GM18907 (cell line): ENCODE data around the gene MS4A1.
"Not testable (repeated sequence)": the region's sequence is repeated elsewhere in the genome, so short reads cannot be mapped to it uniquely, and the experiment has no call there.

ENCODE experiments used
- ATAC-seq: cut with Tn5 transposase; IDR thresholded peaks from one replicate; pipeline ENCODE4 v1.9.1; 2021; ENCODE audit warnings: mild to moderate bottlenecking, moderate library complexity; ENCODE audit not compliant: unreplicated experiment

The MS4A1 gene

DNA sequence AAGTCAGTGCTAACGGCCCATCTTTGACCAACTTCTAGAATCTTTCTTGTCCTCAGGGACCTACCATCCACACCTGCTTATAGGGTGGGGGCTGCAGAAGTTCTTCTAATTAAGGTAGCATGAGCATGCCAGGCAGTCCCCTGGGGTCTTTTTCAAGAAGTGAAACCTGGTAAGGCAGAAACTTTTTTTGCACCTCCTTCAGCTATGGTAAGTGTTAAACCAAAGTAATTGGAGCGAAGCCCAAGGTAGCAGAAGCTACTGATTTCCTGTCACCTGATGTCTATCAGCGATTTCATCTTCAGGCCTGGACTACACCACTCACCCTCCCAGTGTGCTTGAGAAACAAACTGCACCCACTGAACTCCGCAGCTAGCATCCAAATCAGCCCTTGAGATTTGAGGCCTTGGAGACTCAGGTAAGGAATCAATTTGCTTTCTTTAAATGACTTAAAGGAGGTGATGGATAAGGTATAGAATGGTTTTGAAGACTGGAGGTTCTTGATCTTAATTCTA lies at the start of gene MS4A1:
Gene MS4A1 (plus strand): TSS at position 317 of the 512 bp plus-strand sequence. CDS start 6,528 bp downstream, outside the sequence.
- peak; percentile 93 for ATAC-seq

DNA sequence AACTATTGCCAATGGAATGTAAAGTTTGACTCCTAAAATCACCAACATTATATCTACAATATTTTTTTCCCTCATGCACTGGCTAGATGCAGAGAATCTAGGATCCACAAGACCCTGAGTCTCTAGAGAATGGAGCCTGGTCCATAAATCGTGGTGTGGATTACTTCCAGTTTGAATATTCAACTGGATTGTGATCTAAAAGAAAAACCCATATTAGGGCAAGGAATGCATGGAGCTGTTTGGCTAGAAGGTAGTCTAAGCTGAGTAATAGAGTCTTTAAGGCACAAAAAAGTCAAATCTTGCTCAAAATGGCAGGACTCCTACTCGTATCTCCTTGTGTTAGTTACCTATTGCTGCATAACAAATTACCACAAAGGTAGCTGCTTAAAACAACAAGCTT lies 35.6 kb upstream of the MS4A1 start:
- no peak for ATAC-seq

- no peak for ATAC-seq
Measured at GRCh38 chr11:60422609-60423008, 33.0 kb upstream of the MS4A1 start.

DNA sequence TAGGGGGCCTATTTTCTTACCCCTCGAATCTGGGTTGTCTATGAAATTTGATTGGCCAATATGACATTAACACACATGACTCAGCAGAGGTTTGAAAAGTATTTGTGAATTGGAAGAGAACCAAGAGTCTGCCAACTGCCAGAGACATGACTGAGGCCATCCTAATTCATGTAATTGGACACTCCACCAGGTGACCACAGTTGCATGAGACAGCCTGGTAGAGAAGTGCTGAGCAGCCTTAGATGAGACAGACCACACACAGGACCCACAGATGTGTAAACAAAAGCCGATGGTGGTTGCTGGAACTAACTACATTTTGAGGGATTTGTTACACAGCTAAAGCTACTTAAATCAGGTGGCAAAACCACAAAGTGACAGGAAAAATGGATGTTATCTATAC lies 27.1 kb upstream of the MS4A1 start:
- no peak for ATAC-seq

GRCh38 chr11:60429272-60429671 lies 26.4 kb upstream of the MS4A1 start, which contains the start of gene MS4A5:
Gene MS4A5, plus strand, starts transcription at chr11:60429572. Its CDS starts 103 bp downstream, at chr11:60429675.
- no peak for ATAC-seq

- ATAC-seq, result no peak
Measured at GRCh38 chr11:60431251-60431650, 24.4 kb upstream of the MS4A1 start.

DNA sequence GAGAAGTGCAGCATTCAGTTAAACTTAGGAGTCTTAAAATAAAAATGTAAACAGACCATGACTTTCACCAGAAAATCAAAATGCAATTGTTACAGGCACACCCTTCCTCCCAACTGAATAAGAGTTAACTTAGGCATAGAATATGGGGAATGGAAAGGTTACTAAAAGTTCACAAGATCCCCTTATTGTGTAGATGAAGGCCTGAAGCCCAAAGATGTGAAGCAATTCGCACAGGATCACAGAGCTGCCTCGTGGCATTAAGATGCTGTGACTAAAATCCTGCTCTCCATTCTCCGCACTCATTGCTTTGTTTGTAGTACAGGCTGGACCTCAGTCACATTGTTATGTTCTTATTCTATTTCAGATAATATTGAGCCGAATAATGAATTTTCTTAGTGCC lies 22.2 kb upstream of the MS4A1 start:
- no peak for ATAC-seq

GRCh38 chr11:60447070-60447469 lies 8.6 kb upstream of the MS4A1 start:
- no peak for ATAC-seq

GRCh38 chr11:60447846-60448245 lies 7.8 kb upstream of the MS4A1 start:
- no peak for ATAC-seq

DNA sequence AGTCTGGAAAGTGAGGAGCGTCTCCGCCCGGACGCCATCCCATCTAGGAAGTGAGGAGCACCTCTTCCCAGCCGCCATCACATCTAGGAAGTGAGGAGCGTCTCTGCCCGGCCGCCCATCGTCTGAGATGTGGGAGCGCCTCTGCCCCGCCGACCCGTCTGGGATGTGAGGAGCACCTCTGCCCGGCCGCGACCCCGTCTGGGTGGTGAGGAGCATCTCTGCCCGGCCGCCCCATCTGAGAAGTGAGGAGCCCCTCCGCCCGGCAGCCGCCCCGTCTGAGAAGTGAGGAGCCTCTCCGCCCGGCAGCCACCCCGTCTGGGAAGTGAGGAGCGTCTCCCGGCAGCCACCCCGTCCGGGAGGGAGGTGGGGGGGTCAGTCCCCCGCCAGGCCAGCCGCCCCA lies 4.5 kb upstream of the MS4A1 start:
- not testable (repeated sequence) for ATAC-seq

GRCh38 chr11:60454212-60454611 lies 1.4 kb upstream of the MS4A1 start:
- no peak for ATAC-seq

DNA sequence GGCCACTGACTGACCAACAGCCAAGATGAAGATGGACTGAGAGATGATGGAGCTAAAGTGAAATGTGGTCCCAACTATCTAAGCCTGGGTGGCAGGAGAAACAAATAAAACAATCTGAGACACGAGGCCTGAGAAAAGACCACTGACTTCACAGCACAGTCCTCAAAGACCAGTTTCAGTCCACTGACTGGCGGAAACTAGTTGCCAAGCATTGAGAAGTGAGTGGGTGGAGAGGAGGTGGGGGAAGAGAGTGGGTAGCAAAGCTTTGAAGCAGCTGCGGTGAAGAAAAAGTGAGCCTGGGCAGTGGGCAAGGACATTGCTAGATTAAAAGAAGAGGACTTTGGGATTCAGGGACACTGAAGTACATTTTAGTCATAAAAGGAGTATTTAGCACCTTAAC lies 1.9 kb downstream of the MS4A1 start:
- peak; percentile 32 for ATAC-seq

- ATAC-seq, result no peak
Measured at GRCh38 chr11:60459345-60459744, 3.7 kb downstream of the MS4A1 start.

DNA sequence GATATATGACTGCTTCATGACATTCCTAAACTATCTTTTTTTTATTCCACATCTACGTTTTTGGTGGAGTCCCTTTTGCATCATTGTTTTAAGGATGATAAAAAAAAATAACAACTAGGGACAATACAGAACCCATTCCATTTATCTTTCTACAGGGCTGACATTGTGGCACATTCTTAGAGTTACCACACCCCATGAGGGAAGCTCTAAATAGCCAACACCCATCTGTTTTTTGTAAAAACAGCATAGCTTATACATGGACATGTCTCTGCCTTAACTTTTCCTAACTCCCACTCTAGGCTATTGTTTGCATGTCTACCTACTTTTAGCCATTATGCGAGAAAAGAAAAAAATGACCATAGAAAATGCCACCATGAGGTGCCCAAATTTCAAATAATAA lies 13.2 kb downstream of the MS4A1 start:
- ATAC-seq, result no peak

DNA sequence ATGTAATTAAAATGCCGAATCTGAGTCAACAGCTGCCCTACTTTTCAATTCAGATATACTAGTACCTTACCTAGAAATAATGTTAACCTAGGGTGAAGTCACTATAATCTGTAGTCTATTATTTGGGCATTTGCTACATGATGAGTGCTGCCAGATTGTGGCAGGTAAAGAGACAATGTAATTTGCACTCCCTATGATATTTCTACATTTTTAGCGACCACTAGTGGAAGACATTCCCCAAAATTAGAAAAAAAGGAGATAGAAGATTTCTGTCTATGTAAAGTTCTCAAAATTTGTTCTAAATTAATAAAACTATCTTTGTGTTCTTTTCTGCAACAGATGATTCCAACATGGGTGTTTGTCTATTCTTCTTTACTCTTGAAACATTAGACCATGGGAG lies 14.1 kb downstream of the MS4A1 start:
- ATAC-seq, result no peak

GRCh38 chr11:60477035-60477445 lies 21.4 kb downstream of the MS4A1 start:
- ATAC-seq, result no peak

GRCh38 chr11:60482361-60482760 lies 26.7 kb downstream of the MS4A1 start:
- no peak for ATAC-seq

DNA sequence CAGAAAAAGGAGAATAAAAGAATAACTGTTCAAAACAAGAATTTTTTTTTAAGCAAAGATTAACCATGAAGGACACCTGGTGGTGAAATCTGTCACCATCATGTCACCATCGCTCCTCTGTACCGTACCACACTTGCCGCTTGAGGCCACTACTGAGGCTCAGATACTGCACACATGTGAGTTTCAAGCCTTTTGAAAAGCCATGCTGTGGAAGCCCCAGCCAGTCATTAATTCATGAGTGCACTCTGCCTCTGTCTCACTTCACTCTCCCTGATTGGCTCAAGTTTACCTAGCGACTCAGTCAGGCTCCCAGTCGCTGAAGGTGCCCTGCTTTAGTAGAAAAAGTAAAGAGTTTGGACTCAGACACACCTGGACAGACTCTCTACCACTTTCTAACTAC lies 30.3 kb downstream of the MS4A1 start:
- ATAC-seq, result peak; percentile 98

DNA sequence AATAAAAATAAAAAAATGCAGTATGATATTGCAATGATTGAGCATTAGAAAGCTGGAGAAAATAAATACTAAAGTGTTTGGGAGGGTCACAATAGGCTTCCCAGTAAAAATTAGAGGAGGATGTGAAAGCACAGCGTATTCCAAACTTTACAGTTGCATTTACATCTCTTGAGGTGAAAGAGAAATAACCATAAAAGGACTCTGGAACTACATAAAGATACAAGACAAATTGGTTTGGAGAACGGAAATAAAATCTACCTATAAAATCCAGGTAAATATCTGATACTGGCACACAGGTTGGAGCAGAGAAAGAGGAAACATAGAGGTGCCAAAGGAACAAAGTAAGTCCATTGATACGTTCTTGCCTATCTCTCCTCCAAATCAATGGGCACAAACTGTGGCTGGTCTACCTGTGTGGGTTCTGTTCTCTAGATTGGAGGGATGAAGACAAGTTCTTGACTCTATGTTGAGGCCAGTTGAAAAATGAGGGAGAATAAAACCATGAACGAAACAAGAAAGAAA lies 36.9 kb downstream of the MS4A1 start, which contains the start of gene MS4A12:
Gene MS4A12 (plus strand): TSS at position 291 of the 522 bp plus-strand sequence. CDS start 4,541 bp downstream, outside the sequence.
- no peak for ATAC-seq

DNA sequence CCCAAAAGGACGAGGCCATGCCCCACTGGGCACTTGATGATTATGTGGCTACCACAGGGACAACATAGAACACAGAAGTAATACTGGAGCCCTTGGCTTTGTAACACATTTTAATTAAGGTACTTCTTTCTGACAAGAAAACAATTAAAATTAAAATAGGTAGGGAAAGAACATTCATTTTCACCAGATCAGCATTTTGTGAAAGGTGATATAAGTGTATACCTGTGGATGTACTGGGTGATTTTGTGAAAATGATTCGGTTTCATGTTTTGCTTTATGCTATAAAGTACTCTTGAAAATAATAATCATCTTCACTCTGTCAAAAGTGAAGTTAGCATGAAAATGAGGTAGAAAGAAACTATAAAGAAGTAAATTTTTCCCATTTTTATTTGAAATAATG lies 37.8 kb downstream of the MS4A1 start:
- ATAC-seq, result no peak

GRCh38 chr11:60498399-60498798 lies 42.8 kb downstream of the MS4A1 start:
- ATAC-seq, result no peak

DNA sequence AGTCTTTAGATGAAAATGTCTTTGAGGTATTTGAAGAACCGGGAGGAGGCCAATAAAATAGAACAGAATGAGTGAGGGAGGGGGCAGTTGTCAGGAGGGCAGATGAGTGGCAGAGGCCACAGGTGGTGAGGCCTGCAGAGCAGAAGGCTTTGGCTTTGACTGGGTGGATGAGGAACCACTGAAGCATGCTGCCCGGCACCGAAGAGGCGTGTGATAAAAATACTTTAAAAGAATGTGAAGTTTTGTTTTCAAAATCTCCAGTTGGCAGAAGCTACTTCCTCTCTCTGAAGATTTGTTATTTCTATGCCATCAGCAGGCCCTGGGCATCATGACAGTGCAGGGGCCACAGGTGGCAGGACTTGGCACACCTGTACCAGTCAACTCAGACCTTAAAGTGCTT lies 43.2 kb downstream of the MS4A1 start:
- peak; percentile 45 for ATAC-seq
